Right ventricle myocardium inferior (tissue), 1 donor: Measurements from ENCODE around the gene HS3ST5. TPM values are rescaled to one million over a fixed set of nuclear protein-coding genes. Genes with fewer than 3 reads are reported as not detected.

Experiments used
- ATAC-seq: fragments of 200-7000 bp; cut with Tn5 transposase; one replicate; pipeline ENCODE4 v1.9.1; 2020; ENCODE audit warnings: mild to moderate bottlenecking, moderate library complexity
- DNase-seq: peaks from one replicate; pipeline ENCODE4 v3.0.0; 2021; ENCODE audit errors: missing footprints
- intact Hi-C: fragments of 100-400 bp; cut with DNase I; formaldehyde crosslinking; loops from one replicate; pipeline ENCODE4 v1.11.0; 2022
- long read RNA-seq: library from polyadenylated mRNA; unstranded; transcript quantifications from one replicate; pipeline ENCODE4 v2.0.0, GENCODE V29; 2021
- total RNA-seq: library from RNA; stranded (reverse); fragmentation: NEBNext Ultra II Directional; extraction: Animal tissue kit (Norgen Biotek cat#: 25700); gene quantifications from one replicate; pipeline ENCODE4 v1.2.1, GENCODE V29; 2021
- donor health status: DM: no; HTN: yes; CAD: no; lungs with severe emphysema.

The HS3ST5 gene
- total RNA-seq: not detected
- long read RNA-seq: 0 reads

- ATAC-seq (peak; percentile 57), DNase-seq (no peak)
- intact Hi-C loops: no loop called here
Measured at GRCh38 chr6:114342826-114343781, at the start of gene HS3ST5. Gene HS3ST5 (minus strand): TSS chr6:114343023. CDS start chr6:114062845, 280,178 bp downstream.

GRCh38 chr6:114390176-114390575, 47.4 kb upstream of the HS3ST5 start:
- DNase-seq: no peak

GRCh38 chr6:114389111-114389510, 46.3 kb upstream of the HS3ST5 start:
- intact Hi-C loops: no loop called here
- ATAC-seq: no peak
- DNase-seq: no peak

More at GRCh38 chr6:114390176-114390575, 47.4 kb upstream of the HS3ST5 start:
- intact Hi-C loops: no loop called here
- ATAC-seq: no peak

GRCh38 chr6:114382406-114382805, 39.6 kb upstream of the HS3ST5 start:
- DNase-seq: no peak
- intact Hi-C loops: no loop called here
- ATAC-seq: no peak

GRCh38 chr6:114377881-114378280, 35.1 kb upstream of the HS3ST5 start:
- DNase-seq: no peak
- intact Hi-C loops: no loop called here

GRCh38 chr6:114376611-114377175, 33.9 kb upstream of the HS3ST5 start:
- no peak for DNase-seq
- intact Hi-C loops: no loop called here
- no peak for ATAC-seq

More at GRCh38 chr6:114377881-114378280, 35.1 kb upstream of the HS3ST5 start:
- no peak for ATAC-seq

GRCh38 chr6:114375541-114376192, 32.8 kb upstream of the HS3ST5 start:
- no peak for ATAC-seq
- intact Hi-C loops: no loop called here
- no peak for DNase-seq

- no peak for DNase-seq
Measured at GRCh38 chr6:114367315-114367961, 24.6 kb upstream of the HS3ST5 start.

GRCh38 chr6:114366899-114367298, 24.1 kb upstream of the HS3ST5 start:
- no peak for ATAC-seq
- DNase-seq: no peak
- intact Hi-C loops: no loop called here

More at GRCh38 chr6:114367315-114367961, 24.6 kb upstream of the HS3ST5 start:
- ATAC-seq: no peak
- intact Hi-C loops: no loop called here

- DNase-seq: no peak
- no peak for ATAC-seq
- intact Hi-C loops: no loop called here
Measured at GRCh38 chr6:114364301-114364700, 21.5 kb upstream of the HS3ST5 start.

GRCh38 chr6:114362957-114363356, 20.1 kb upstream of the HS3ST5 start:
- DNase-seq (no peak), ATAC-seq (no peak)
- intact Hi-C loops: no loop called here

GRCh38 chr6:114362396-114362795, 19.6 kb upstream of the HS3ST5 start:
- intact Hi-C loops: no loop called here
- ATAC-seq (no peak), DNase-seq (no peak)

- no peak for ATAC-seq
- intact Hi-C loops: no loop called here
- DNase-seq: no peak
Measured at GRCh38 chr6:114361036-114361435, 18.2 kb upstream of the HS3ST5 start.

GRCh38 chr6:114355300-114355699, 12.5 kb upstream of the HS3ST5 start:
- DNase-seq (no peak), ATAC-seq (no peak)
- intact Hi-C loops: no loop called here

GRCh38 chr6:114354482-114354881, 11.7 kb upstream of the HS3ST5 start:
- intact Hi-C loops: no loop called here
- no peak for ATAC-seq

GRCh38 chr6:114346451-114346850, 3.6 kb upstream of the HS3ST5 start:
- intact Hi-C loops: no loop called here
- ATAC-seq (no peak), DNase-seq (no peak)

More at GRCh38 chr6:114354482-114354881, 11.7 kb upstream of the HS3ST5 start:
- no peak for DNase-seq

- DNase-seq (no peak), ATAC-seq (no peak)
- intact Hi-C loops: no loop called here
Measured at GRCh38 chr6:114344971-114345275, 2.1 kb upstream of the HS3ST5 start.

- intact Hi-C loops: no loop called here
- DNase-seq: no peak
- ATAC-seq: no peak
Measured at GRCh38 chr6:114344246-114344970, 1.6 kb upstream of the HS3ST5 start.

- ATAC-seq (no peak), DNase-seq (no peak)
- intact Hi-C loops: no loop called here
Measured at GRCh38 chr6:114343782-114344144, 940 bp upstream of the HS3ST5 start.
